OCI-LY3 (cell line): ENCODE measurements around the gene IFNGR2.

Experiments
- EZH2phosphoT487 ChIP-seq: fragments of 200-600 bp; shearing (Covaris generic); IDR thresholded peaks from 2 replicates; pipeline ENCODE4 v1.6.1; 2018; ENCODE audit warnings: antibody characterized with exemption, mixed run types, low read depth
- TF ChIP-seq, protein P1 (sequence below): fragments of 200-600, 300-600 bp; sonication (generic); IDR thresholded peaks from 2 replicates; pipeline ENCODE4 v1.5.1; 2014; ENCODE audit warnings: antibody characterized with exemption, low read length, low read depth

DNA sequence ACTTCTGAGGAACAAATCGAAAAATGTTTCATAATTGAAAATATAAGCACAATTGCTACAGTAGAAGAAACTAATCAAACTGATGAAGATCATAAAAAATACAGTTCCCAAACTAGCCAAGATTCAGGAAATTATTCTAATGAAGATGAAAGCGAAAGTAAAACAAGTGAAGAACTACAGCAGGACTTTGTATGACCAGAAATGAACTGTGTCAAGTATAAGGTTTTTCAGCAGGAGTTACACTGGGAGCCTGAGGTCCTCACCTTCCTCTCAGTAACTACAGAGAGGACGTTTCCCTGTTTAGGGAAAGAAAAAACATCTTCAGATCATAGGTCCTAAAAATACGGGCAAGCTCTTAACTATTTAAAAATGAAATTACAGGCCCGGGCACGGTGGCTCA, 47.9 kb upstream of the IFNGR2 start:
- TF ChIP-seq, protein P1, sequence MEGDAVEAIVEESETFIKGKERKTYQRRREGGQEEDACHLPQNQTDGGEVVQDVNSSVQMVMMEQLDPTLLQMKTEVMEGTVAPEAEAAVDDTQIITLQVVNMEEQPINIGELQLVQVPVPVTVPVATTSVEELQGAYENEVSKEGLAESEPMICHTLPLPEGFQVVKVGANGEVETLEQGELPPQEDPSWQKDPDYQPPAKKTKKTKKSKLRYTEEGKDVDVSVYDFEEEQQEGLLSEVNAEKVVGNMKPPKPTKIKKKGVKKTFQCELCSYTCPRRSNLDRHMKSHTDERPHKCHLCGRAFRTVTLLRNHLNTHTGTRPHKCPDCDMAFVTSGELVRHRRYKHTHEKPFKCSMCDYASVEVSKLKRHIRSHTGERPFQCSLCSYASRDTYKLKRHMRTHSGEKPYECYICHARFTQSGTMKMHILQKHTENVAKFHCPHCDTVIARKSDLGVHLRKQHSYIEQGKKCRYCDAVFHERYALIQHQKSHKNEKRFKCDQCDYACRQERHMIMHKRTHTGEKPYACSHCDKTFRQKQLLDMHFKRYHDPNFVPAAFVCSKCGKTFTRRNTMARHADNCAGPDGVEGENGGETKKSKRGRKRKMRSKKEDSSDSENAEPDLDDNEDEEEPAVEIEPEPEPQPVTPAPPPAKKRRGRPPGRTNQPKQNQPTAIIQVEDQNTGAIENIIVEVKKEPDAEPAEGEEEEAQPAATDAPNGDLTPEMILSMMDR, result no peak
- no peak for TF ChIP-seq EZH2phosphoT487
